HG03342 (cell line): ENCODE data around the gene MORN2.
A peak's percentile ranks its signal among the peaks of the same experiment; 100 is the strongest.
"Not testable (repeated sequence)": the region's sequence is repeated elsewhere in the genome, so short reads cannot be mapped to it uniquely, and the experiment has no call there.

ENCODE experiments used
- ATAC-seq: cut with Tn5 transposase; IDR thresholded peaks from one replicate; pipeline ENCODE4 v1.9.1; 2021; ENCODE audit warnings: mild to moderate bottlenecking, moderate library complexity; ENCODE audit not compliant: unreplicated experiment

MORN2 gene

DNA sequence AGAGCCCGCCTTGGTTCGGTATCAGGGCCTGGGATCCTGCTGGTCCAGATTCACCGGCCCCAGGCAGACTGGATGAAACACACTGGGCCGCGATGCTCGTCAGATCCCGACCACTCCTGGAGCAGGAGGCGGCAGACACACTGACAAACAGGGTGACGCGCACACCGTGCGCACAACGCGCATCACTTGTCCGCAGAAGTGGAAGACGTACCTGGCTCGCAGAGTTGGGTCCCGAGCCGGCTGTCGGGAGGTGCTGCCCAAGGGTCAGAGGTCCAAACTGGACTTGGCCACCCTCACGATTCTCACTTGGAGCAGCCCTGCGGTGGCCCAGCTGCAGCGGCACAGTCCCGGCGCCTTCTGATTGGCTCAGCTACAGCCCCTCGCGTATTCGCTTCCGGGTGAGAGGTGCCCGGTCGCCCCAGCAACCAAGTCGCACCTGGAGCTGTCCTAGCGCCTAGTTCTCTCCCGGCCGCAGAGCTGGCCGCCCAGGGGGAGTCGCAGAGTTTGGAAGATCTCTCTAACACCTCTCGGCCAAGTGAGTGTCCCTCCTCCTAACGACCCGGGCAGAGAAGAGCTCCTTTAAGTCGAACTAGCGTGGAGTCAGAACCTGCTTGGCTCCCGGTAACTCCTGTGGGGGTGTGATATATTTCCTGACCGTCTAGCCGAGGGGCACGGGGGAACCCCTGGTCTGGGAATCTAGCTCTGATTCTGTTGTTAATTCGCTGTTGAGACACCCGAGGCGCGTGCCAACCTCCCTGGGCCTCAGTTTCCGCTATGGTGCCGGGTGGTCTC lies at the start of gene MORN2, which contains the start of gene DHX57:
MORN2 (plus strand) TSS at position 401 of the 792 bp plus-strand sequence.
DHX57 (minus strand) TSS at position 359 of the 792 bp plus-strand sequence. CDS start 7,529 bp downstream, outside the sequence.
- peak; percentile 100 for ATAC-seq

DNA sequence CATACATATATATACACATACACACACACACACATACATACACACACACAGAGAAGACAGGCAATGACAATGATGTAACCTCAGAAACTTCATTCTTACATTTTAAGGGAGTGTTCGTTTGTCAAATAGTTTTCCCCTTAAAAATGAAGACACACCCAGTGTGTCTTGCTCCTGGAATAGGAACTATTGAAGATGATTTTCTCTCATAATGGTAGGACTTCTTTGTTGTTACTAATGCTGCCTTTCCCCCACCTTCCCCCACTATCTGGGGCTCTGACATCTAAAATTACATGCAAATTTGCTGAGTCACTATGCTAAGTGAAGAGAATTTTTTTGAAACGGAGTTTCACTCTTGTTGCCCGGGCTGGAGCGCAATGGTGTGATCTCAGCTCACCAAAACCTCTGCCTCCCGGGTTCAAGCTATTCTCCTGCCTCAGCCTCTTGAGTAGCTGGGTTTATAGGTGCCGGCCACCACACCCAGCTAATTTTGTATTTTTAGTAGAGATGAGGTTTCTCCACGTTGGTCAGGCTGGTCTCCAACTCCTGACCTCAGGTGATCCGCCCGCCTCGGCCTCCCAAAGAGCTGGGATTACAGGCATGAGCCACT lies 48.1 kb upstream of the MORN2 start:
- not testable (repeated sequence) for ATAC-seq

DNA sequence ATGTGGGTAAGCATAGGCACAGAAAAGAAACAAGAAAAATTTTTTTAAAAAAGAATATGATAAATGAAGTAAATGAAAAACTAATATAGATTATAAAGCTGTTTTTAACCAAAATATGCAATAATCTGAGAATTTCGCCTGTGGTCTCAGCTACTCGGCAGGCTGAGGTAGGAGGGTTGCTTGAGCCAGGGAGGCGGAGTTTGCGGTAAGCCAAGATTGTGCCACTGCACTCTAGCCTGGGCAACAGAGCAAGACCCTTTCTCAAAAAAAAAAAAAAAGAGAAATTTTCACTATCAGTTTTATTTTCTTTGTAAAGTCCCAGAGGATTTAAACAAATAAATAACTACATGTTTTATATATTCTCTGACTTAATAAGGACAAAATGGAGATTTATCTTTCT lies 47.3 kb upstream of the MORN2 start:
- no peak for ATAC-seq

DNA sequence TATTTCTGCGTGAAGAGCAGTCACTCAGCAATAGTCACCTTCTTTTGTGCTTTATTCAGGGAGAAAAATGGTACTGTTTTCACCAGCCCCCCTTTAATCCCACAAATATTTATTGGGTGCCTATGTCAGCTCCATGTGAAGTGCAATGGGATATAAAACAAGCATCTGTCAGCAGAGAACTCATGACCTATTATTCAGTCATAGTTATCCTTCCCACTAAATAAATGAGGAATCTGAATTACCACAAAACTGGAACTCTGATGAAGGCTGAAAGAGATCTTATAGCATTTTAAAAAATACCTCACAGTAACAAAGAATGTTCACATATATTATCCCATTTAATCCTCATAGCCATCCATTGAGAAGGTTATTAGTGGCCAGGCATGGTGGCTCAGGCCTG lies 45.8 kb upstream of the MORN2 start:
- ATAC-seq: no peak

DNA sequence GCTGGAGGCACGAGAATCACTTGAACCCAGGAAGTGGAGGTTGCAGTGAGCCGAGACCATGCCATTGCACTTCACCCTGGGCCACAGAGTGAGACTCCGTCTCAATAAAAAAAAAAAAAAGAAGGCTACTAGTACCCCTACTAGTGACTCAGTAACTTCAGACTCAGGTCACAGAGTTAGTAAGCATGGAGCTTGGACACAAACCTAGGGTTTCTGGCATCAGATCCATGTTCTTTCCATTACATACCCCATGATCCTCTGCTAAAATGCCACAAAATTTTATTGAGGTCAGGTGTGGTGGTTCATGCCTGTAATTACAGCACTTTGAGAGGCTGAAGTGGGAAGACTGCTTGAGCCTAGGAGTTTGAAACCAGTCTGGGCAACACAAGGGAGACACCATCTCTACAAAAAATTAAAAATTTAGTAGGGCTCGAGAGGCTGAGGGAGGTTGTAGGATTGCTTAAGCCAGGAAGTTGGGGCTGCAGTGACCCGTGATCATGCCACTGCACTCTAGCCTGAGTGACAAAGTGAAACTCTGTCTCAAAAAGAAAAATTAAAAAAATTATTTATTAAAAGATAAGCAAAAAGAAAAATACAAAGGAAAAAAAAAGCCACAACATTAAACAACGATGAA lies 45.1 kb upstream of the MORN2 start:
- no peak for ATAC-seq

DNA sequence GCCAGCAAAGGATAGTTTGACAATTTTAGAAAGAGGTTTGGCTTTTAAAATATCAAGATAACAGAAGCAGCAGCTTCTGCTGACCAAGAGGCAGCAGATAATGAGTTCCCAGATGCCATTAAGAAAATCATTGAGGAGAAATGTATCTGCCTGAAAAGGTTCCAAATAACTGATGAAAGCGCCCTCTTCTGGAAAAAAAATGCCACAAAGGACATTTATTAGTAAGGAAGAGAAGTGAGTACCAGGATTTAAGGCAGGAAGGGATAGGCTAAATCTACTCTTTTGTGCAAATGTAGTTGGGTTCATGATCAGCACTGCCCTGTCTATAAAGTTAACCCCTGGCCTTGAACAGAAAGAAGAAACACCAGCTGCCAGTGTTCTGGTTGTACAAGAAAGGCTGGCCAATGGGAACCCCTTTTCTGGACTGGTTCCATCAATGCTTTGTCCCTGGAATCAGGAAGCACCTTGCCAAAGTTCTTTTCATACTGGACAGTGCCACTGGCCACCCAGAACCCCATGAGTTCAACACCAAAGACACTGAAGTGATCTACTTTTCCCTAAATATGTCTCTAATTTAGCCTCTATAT lies 40.7 kb upstream of the MORN2 start:
- no peak for ATAC-seq

DNA sequence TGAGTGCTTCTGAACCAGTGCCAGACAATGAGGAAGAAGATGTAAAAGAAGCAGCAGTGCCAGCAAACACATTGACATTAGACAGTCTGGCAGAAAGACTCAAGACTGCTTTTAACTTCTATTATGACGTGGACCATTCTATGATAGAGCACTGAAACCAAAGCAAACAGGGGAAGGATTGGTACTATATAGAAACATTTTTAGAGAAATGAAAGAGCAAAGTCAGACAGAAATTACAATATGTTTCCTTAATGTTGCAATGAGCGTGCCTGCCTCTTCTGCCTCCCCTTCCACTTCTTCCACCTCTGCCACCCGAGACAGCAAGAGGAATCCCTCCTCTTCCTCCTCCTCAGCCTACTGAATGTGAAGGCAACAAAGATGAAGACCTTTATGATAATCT lies 39.8 kb upstream of the MORN2 start:
- peak; percentile 88 for ATAC-seq

DNA sequence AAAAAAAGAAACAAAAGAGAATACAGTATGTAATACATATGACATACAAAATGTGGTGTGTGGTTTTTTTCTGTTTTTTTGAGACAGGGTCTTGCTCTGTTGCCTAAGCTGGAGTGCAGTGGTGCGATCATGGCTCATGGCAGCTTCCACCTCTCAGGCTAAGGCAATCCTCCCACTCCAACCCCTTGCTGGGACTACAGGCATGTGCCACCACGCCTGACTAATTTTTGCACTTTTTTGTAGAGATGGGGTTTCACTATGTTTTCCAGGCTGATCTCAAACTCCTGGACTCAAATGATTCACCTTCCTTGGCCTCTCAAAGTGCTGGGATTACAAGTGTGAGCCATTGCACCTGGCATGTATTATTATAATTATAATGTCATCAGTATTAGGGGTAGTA lies 39.0 kb upstream of the MORN2 start:
- no peak for ATAC-seq

DNA sequence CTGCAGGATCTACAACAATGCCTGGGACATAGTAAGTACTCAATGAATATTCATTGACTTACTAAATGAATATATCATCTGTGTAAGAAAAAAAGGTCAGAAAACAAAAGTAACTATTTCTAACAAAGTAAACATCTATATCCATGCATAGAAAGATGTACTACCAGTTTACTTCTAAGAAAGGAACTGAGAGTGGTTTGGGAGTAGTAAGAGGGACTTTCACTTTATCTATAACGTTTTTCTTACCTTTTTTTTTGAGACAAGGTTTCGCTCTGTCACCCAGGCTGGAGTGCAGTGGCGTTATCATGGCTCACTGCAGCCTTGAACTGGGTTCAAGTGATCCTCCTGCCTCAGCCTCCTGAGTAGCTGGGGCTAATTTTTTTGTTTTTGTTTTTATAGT lies 25.7 kb upstream of the MORN2 start:
- peak; percentile 90 for ATAC-seq

DNA sequence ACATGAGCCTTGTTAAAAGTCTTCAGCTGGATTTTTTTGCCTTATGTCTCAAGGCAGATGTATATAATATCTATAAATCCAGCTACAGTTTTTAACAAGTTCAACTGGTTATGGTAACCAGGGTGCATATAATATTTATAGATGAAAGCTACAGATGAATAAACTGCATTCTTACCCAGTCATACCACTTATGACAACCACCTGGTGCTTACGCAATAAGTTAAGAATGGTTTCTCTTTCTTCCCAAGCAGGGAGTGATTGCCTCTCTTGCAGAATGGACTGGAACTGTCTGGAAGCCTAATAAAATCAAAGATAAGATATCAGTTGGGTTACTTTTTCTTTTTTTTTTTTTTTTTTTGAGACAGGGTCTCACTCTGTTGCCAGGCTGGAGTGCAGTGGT lies 19.6 kb upstream of the MORN2 start:
- ATAC-seq: no peak

DNA sequence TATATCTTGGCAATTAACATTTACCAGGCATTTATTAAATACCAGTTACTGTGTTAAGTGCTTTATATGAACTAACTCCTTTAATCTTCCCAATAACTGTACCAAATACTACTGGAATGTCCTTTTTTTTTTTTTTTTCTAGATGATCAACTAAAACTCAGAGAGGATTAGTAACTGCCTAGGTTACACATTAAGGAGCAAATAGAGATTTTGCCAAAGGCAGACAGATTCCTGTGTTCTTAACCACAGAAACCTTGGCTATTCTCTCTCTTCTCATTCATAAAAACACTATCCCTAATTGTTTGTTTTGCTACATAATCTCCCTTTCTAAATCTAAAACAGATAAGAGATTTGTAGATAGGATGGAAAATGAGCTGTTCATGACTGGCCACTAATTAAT lies 13.3 kb upstream of the MORN2 start:
- ATAC-seq: no peak

DNA sequence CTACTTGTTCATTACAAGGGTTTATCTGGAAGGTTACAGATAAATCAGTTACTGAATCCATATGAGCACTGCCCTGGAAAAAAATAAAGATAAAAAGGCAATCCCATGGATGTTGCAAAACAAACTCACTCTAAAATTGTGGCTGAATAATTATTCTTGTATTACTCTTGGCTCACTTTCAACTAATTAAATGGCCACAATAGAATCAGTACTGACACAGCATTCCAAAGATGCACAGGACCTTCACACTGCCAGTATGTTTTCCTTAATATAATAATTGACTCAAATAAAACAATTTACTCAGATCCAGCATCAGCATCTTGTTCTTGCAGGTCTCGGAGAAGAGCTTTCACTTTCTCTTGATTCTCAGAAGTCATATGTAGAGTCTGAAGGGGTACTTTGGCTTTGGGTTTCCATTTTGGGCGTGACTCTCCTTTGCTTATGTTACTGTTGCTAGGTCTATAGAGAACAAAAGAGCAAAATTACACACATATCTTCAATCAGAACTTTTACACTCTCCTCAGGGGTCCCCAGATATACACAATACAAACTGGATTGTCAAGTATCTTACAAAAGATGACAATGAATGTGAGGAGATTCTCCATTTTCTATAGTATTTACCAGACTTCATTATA lies 12.6 kb upstream of the MORN2 start:
- peak; percentile 71 for ATAC-seq

DNA sequence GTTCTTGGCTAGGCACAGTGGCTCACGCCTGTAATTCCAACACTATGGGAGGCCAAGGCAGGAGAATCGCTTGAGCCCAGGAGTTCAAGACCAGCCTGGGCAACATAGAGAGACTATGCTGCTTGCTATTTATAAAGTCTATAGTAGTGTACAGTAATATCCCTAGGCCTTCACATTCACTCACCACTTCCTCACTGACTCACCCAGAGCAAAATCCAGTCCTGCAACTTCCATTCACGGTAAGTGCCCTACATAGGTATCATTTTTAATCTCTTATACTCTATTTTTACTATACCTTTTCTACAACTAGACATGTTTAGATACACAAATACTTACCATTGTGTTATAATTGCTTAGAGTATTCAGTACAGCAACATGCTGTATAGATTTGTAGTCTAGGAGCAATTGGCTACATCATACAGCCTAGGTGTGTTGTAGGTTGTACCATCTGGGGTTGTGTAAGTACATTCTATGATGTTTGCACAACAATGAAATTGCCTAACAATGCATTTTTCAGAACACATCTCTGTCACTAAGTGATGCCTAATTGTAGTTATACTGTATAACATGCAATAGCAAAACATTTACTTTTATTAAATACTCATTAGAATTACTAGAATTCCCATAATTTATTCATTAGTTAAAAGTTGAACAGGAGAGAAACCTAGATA lies 8.9 kb upstream of the MORN2 start:
- ATAC-seq: no peak

DNA sequence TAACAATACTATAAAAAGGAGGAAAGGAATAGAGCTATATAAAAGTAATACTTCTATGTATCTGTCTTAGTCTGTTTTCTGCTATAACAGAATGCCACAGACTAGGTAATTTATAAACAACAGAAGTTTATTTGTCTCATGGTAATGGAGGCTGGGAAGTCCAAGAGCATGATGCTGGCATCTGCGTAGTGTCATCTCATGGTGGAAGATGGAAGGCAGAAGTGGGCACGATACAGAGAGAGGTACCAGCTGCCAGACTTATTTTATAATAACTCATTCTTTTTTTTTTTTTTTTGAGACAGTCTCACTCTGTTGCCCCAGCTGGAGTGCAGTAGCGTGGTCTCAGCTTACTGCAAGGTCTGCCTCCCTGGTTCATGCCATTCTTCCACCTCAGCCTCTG lies 4.3 kb upstream of the MORN2 start:
- ATAC-seq: no peak

DNA sequence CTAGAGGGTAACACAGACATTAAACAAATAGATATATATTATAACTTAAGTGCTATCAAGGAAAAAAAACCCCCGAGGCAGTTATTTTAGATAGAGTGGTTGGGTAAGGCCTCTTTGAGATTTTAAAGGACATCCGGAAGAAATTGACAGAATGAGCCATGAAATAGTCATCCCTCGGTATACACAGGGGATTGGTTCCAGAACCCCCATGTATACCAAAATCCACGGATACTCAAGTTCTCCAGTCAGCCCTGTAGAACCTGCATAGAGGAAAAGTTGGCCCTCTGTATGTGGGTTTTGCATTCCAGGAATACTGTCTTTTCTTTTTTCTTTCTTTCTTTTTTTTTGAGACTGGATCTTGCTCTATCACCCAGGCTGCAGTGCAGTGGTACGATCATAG lies 2.0 kb upstream of the MORN2 start:
- ATAC-seq: no peak

DNA sequence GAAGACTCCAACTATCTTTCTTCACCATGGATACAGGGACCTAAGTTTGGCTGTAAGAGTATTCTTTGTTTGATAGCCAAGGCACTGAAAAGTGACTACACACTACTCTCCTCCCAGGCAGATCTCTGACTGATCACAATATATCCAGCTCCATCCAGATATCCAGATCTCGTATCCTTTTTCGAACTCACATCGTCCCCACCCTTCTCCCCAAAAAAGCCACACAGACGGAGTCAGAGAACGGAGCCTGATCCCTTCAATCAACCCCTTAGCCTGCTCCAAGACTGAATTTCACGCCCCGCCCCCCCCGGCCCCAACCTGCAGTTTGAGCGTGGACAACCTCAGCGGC lies 575 bp upstream of the MORN2 start:
- ATAC-seq: no peak

DNA sequence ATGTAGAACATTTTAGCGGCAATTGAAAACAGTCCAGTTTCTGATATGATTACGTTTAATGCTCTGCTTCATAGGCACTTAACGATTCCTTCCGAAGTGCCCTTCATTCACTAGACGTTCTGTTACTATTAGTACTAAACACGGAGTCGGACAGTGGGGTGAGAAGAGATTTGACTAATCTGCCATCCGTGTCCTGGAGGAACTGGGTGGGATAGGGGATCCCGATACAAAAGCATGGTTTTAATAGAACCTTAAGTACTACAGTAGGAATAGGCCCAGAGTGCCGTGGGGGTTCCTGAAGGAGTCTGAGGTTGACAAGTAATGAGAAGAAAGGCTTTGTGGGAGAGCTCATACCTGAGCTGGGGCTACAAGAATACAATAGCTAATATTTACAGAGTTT lies 631 bp downstream of the MORN2 start:
- ATAC-seq: no peak

DNA sequence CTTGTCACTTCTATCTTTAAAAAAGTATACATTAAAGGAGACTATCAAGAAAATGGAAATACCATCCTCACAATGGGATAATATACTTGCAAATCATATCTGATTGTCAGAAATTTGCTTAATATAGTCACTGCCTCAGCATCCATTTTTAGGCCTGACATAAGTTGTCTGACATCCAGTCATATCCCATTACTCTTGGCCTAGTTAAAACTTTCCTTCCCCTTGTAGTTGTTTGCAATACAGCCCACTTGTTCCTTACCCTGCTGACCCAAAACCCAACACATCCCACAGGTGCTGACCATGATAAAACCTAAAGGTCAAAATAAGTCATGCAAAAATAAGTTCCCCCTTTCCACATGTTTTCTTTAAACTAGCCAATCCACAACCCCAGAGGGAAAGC lies 10.3 kb downstream of the MORN2 start:
- no peak for ATAC-seq

DNA sequence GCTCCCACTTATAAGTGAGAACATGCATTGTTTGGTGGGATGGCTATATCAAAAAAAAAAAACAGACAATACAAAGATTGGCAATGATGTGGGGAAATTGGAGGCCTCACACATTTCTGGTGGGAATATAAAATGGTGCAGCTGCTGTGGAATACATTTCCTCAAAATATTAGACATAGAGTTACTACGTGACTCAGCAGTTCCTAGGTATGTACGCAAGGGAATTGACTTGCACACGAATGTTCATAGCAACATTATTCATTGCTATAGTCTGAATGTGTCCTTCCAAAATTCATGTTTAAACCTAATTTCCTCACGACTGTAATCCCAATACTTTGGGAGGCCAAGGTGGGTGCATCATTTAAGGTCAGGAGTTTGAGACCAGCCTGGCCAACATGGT lies 11.6 kb downstream of the MORN2 start:
- ATAC-seq: no peak

DNA sequence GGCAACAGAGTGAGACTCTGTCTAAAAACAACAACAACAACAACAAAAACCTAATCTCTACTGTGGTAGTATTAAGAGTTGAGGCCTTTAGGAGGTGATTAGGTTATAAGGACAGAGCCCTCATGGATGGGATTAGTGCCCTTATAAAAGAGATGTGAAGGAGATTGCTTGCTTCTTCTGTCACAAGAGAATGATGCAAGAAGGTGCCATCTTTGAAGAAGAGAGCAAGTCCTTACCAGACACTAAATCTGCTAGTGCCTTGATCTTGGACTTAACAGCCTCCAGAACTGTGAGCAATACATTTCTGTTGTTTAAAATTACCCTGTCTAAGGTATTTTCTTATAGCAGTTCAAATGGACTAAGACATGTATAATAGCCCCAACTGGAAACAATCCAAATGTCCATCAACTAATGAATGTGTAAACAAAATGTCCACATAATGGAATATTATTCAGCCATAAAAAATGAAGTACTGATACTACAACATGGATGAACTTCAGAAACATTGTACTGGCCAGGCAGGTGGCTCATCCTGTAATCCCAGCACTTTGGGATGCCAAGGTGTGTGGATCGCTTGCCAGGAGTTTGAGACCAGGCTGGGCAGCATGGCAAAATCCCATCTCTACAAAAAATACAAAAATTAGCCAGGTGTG lies 12.3 kb downstream of the MORN2 start:
- no peak for ATAC-seq
